Mucosa of gallbladder (tissue), 1 donor: ENCODE data around the gene GRIK2. TPM values are rescaled to one million over a fixed set of nuclear protein-coding genes. Genes with fewer than 3 reads are reported as not detected.
"Not testable (repeated sequence)": the region's sequence is repeated elsewhere in the genome, so short reads cannot be mapped to it uniquely, and the experiment has no call there.

Experiments used
- DNase-seq: peaks from one replicate; pipeline ENCODE4 v3.0.0-alpha.2; 2020; ENCODE audit warnings: low spot score
- total RNA-seq: library from RNA; stranded (reverse); gene quantifications from one replicate; pipeline ENCODE4 v1.2.1, GENCODE V29; 2021
- donor health status: DM: no; HTN: no; CAD: no.

GRIK2 gene
- total RNA-seq, 1 donor from 2014 or later: 1.2 TPM

DNA sequence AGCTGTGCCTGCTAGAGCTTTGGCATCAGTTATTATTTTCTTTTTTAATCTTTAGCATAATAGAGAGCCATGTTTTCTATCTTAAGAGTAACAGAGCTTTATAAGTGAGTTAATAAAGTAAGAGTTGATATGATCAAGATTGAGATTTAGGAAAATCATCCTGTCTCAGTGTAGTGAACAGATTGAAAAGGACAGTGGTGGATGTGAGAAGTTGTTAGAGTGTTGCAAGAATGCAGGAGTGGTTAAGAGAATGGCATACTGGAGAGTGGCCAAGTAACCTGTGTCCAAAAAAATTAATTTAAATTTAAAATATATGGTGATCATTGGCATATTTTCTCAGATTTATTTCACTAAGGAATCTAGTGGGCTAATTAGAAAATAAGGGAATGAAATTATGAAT is 629.3 kb downstream of the GRIK2 start:
- DNase-seq: no peak

DNA sequence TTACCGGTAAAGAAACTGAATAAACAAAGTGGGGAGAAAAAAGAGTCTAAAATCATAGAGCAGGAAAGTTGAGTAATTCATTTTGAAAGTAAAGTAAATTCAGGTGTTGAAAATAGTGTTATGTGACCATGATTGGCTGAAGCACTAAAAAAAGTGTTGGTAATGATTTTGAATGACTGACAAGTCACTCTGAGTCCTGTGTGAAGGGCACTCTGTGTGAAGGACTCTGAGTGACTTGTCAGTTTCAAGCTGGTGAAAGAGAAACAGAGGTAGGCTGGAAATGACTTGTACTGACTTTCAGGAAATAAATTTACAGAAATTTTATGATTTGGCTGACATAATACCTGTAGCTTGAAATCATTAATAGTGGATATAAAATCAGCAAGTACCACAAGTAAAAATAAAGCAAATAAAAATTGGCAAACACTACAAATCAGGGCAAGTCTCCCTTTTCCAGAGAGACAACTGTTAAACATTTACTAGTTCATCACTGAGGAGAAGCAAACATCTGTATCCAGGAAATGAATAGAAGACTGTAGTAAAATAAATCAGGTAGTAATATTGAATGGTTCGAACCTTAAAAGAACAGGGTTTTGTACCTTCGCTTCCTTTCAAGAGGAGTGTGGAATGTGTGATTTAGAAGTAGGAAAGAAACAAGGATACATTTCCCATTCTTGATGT is 630.6 kb downstream of the GRIK2 start:
- DNase-seq: no peak

DNA sequence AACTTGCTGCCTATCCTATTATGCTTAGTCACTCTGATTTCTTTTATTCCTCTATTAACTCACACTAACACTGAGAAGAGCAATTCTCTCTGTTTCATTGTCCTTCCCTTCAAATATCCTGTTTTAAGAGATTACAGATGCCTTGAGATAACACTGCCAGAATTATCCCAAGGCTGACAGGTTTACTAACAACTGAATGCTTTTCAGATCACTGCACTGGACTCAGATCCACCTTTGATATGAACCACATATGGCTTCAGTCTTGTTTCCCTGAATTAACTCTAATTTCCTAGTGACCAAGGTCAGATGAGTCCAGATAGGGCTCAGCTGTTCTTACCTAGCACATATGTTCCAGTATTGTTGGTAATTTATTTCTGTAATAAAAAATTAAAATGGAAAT is 633.1 kb downstream of the GRIK2 start:
- no peak for DNase-seq

DNA sequence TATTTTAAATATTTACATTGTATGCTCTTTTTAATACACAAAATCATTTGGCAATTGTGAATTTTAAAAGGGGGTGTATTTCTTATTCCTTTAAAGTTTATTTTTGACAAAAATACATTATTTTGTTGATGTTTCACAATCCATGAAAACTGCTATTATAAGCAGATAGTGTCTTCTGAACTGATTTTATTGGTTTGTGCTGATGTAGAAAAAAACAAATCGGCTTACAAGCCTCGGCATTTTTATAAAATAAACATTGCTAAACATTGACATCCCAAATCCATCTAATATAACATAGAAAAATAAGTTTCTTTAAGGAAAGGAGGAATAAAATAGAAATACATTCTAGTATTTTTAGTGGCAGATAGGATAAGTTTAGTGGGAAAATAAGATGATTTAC is 634.7 kb downstream of the GRIK2 start:
- no peak for DNase-seq

DNA sequence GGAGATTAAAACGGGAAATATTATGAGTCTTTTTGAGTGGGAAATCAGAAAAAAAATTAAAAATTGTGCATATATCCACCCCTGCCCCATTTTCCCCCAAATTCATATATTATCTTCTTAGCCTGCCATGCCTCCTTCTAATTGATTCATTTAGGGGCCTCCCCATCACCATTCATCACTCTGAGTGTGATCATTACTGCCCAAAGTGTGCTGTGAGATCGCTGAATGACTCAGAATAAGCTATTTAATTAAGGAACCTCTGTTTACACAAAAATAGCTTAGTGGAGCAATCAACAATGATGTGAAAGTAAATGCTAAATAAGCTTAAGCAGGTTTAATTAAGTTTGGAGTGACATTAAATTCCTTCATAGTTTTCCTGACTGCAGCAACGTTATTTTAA is 645.5 kb downstream of the GRIK2 start:
- no peak for DNase-seq

- no peak for DNase-seq
These were observed 645.9 kb downstream of the GRIK2 start for GRCh38 chr6:102039441-102039840.

- no peak for DNase-seq
These were observed 657.5 kb downstream of the GRIK2 start for GRCh38 chr6:102051001-102051400.

DNA sequence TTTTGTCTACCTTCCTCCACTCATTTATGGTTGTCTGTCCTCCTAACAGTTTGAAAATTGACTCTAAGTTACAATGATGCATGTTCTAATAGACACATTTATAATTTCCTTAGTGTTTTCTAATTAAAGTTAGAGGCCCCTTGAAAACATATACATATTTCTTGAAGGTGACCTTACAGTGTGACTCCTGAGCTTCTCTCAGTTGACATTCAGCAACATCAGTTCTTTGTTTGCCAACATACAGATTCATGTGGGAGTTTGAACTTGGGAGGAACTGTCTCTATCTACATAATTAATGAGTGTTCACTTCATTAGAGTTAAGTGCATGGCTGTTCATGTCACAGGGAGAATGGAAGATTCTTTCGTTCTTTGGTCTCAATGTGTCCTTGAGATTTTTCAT is 658.2 kb downstream of the GRIK2 start:
- no peak for DNase-seq

- no peak for DNase-seq
These were observed 670.6 kb downstream of the GRIK2 start for GRCh38 chr6:102064142-102064541.

DNA sequence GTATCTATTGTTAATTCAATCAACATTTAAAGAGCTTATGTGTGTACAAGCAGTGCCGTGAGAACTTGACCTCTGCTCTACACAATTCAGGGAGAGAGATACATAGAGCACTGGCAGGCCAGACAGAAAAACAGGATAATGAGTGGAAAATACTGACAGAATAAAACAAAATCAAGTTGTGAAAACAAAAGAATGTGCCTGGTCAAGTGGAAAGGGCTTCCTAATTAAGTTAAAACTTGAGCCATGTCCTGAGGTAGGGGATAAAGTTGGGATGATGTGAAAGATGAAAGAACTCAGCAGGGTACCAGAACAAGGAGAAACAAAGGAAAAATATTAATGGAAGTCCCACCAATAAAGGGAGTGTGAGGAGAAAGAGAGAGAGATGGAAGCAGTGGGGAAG is 672.8 kb downstream of the GRIK2 start:
- DNase-seq: no peak

DNA sequence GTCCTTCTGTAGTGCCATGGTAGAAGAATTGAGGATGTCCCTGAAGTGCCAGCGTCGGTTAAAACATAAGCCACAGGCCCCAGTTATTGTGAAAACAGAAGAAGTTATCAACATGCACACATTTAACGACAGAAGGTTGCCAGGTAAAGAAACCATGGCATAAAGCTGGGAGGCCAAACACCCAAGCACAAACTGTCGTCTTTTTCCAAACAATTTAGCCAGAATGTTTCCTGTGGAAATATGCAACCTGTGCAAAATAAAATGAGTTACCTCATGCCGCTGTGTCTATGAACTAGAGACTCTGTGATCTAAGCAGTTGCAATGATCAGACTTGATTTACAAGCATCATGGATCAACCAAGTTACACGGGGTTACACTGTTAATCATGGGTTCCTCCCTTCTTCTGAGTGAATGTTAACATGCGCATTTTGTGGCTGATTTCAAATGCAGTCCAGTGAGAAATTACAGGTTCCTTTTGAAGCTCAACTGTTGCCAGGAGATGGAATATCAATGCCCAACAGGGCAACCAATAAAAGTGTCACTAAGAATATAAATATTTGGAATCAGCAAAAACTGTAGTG is 674.9 kb downstream of the GRIK2 start:
- no peak for DNase-seq

- DNase-seq: no peak
These were observed 682.0 kb downstream of the GRIK2 start for GRCh38 chr6:102075539-102075938.

GRCh38 chr6:102085257-102085656 is 691.7 kb downstream of the GRIK2 start:
- DNase-seq: no peak

DNA sequence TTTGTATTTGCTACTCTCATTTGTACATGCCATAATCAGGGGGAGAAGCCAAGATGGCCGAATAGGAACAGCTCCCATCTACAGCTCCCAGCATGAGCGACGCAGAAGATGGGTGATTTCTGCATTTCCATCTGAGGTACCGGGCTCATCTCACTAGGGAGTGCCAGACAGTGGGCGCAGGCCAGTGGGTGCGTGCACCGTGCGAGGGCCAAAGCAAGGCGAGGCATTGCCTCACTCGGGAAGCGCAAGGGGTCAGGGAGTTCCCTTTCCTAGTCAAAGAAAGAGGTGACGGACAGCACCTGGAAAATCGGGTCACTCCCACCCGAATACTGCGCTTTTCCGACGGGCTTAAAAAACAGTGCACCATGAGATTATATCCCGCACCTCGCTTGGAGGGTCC is 694.7 kb downstream of the GRIK2 start:
- not testable (repeated sequence) for DNase-seq

- no peak for DNase-seq
These were observed 720.9 kb downstream of the GRIK2 start for GRCh38 chr6:102114402-102114801.

- no peak for DNase-seq
These were observed 722.4 kb downstream of the GRIK2 start for GRCh38 chr6:102115911-102116310.

- no peak for DNase-seq
These were observed 724.5 kb downstream of the GRIK2 start for GRCh38 chr6:102118034-102118433.
